Spleen (tissue), 11 donors: Measurements from ENCODE around the gene TJP3. TPM values are rescaled to one million over a fixed set of nuclear protein-coding genes. Genes with fewer than 3 reads are reported as not detected.
"Not testable (repeated sequence)": the region's sequence is repeated elsewhere in the genome, so short reads cannot be mapped to it uniquely, and the experiment has no call there.

ENCODE experiments used
- DNase-seq: peaks from one replicate; pipeline ENCODE4 v3.0.0-alpha.2; 2020
- H3K27ac ChIP-seq, 8 donors: fragments of 200-600 bp; sonication (generic) in 7 of 8; 1 replicate in 4 of 8; 2 replicates in 4 of 8; pipeline versions ENCODE4 v1.5.0 to v1.8.0; 2016 to 2021; ENCODE audit warnings: inconsistent platforms in 4 of 8, mild to moderate bottlenecking in 4 of 8, moderate library complexity in 1 of 8
- H3K27me3 ChIP-seq, 7 donors: fragments of 200-600 bp; sonication (generic) in 6 of 7; replicated peaks in 1 of 7; 1 replicate in 4 of 7; 2 replicates in 3 of 7; pipeline versions ENCODE4 v1.5.0 to v1.8.0; 2016 to 2021; ENCODE audit warnings: inconsistent platforms in 3 of 7, mild to moderate bottlenecking in 1 of 7
- H3K36me3 ChIP-seq, 6 donors: fragments of 200-600 bp; sonication (generic) in 5 of 6; 1 replicate in 4 of 6; 2 replicates in 2 of 6; pipeline versions ENCODE4 v1.5.0 to v1.8.0; 2016 to 2021; ENCODE audit warnings: inconsistent platforms in 2 of 6
- H3K4me1 ChIP-seq, 6 donors: fragments of 200-600 bp; sonication (generic) in 5 of 6; 1 replicate in 3 of 6; 2 replicates in 3 of 6; pipeline versions ENCODE4 v1.5.0 to v1.8.0; 2016 to 2021; ENCODE audit warnings: inconsistent platforms in 3 of 6
- H3K4me3 ChIP-seq, 8 donors: fragments of 200-600 bp; sonication (generic) in 7 of 8; 1 replicate in 4 of 8; 2 replicates in 4 of 8; pipeline versions ENCODE4 v1.5.0 to v1.8.0; 2016 to 2021; ENCODE audit warnings: inconsistent platforms in 4 of 8, mild to moderate bottlenecking in 4 of 8, moderate library complexity in 2 of 8
- H3K9me3 ChIP-seq, 8 donors: fragments of 200-600 bp; sonication (generic) in 7 of 8; 1 replicate in 4 of 8; 2 replicates in 4 of 8; pipeline versions ENCODE4 v1.5.0 to v1.8.0; 2016 to 2021; ENCODE audit warnings: inconsistent platforms in 4 of 8
- POLR2A ChIP-seq, 3 donors: fragments of 450-650 bp; IDR thresholded peaks; one replicate each; pipeline ENCODE4 v1.5.1; 2017; ENCODE audit warnings: antibody characterized with exemption in 3 of 3, mild to moderate bottlenecking in 1 of 3
- POLR2AphosphoS5 ChIP-seq, 3 donors: sonication (generic); formaldehyde crosslinking; IDR thresholded peaks; one replicate each; pipeline ENCODE4 v1.5.1; 2017; ENCODE audit warnings: antibody characterized with exemption in 3 of 3
- WGBS, 5 donors: extraction: QIAGEN DNeasy Blood & Tissue Kit in 3 of 5; methylation state at CpG; one replicate each; pipeline versions ENCODE4 v1.1.5 to v1.1.7; 2013 to 2018; 5-methylcytosine and 5-hydroxymethylcytosine counted together
- intact Hi-C: fragments of 100-400 bp; cut with DNase I; formaldehyde crosslinking; loops from one replicate; pipeline ENCODE4 v1.15.0; 2023; ENCODE audit warnings: low total_unique reads
- polyA plus RNA-seq, 3 donors: library from polyadenylated mRNA; stranded (reverse); fragments of 200-250 nt; gene quantifications; one replicate each; pipeline ENCODE4 v1.2.1, GENCODE V29; 2013
- total RNA-seq, 7 donors: library from RNA; depleted of rRNA in 3 of 7; stranded (reverse); fragments of >200 nt in 3 of 7; fragmentation: NEBNext Ultra II Directional in 4 of 7; extraction: Animal tissue kit (Norgen Biotek cat#: 25700) in 4 of 7; gene quantifications; one replicate each; pipeline versions ENCODE4 v1.1.0 to v1.2.1, GENCODE V29; 2016 to 2021
- TF ChIP-seq, protein P1 (sequence below), 11 experiments: fragments of 200-600 bp in 7 of 11; fragments of 450-650 bp in 4 of 11; sonication (generic) in 4 of 11; IDR thresholded peaks in 8 of 11; conservative IDR thresholded peaks in 3 of 11; 1 replicate in 7 of 11; 2 replicates in 4 of 11; pipeline versions ENCODE4 v1.4.0 to v1.8.0; 2016 to 2021; ENCODE audit warnings: antibody characterized with exemption in 11 of 11, inconsistent platforms in 4 of 11, mild to moderate bottlenecking in 1 of 11
- donor health status: healthy with polysubstance abuse.
- donor health status: DM: no; HTN: no; CAD: no; lungs with moderate emphysema.
- donor health status: DM: no; HTN: no; CAD: no.
- donor health status: Bipolar disorder and iron deficiency.
- donor health status: healthy.
- donor health status: DM: no; HTN: no; CAD: no.
- donor health status: DM: yes; HTN: yes; CAD: no.

Gene TJP3
- total and polyA plus RNA-seq, 10 donors = 0.39 to 9.0 (median 2.3) TPM

DNA sequence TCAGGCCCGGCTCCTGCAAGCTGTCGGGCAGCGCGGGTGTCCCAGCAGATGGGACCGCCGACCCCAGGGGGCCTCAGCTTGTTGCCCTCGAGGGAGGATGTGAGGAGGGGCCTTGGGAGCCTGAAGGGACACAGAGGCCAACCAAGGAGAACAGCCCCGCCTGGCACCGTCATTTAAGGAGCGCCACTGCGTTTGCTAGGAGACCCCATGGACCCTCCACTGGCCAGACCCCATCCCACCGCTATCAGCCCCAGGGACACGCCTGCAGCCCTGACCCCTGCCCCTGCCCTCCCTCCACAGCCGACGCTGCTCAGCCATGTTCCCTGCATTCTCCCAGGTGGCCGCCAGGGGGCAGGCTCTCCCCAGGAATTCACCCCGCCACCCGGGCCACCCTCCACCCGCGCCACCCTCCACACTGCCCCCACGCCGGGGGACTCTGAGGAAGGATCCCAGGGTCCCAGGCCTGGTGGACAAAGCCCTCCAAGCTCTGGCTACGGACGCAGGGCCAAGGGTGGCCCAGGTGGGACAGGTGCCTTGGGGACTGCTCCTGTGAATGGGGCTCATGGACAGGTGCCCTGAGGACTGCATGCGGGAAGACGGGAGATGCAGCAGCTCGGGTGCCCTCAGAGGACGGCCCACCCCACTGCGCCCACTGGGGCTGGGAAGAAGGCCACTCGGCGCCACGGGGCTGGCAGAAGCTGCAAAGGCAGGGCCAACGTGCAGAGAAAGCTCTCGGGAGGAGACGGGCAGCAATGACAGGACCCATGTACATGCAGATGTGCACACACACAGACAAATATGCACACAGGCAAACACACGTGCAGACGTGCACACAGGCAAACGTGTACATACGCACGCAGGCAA, 42.3 kb upstream of the TJP3 start:
- peak overlapping the region in 4 of 8 donors; percentile 19 to 79 (median 60) for H3K27ac ChIP-seq
- peaks cover 0 to 7% (median 0%) of the 10 kb centered on the region in 7 donors for H3K27me3 ChIP-seq
- no peaks in the 10 kb centered on the region for H3K9me3 ChIP-seq
- peaks cover 17 to 59% (median 37%) of the 10 kb centered on the region in 6 donors for H3K4me1 ChIP-seq
- peak; percentile 93 for DNase-seq
- TF ChIP-seq POLR2A (IDR thresholded peaks at IDR 0.05) (no peak), POLR2AphosphoS5 (IDR thresholded peaks at IDR 0.05) (peak in 2 of 3 donors; percentile 55 to 64)
- TF ChIP-seq, protein P1, sequence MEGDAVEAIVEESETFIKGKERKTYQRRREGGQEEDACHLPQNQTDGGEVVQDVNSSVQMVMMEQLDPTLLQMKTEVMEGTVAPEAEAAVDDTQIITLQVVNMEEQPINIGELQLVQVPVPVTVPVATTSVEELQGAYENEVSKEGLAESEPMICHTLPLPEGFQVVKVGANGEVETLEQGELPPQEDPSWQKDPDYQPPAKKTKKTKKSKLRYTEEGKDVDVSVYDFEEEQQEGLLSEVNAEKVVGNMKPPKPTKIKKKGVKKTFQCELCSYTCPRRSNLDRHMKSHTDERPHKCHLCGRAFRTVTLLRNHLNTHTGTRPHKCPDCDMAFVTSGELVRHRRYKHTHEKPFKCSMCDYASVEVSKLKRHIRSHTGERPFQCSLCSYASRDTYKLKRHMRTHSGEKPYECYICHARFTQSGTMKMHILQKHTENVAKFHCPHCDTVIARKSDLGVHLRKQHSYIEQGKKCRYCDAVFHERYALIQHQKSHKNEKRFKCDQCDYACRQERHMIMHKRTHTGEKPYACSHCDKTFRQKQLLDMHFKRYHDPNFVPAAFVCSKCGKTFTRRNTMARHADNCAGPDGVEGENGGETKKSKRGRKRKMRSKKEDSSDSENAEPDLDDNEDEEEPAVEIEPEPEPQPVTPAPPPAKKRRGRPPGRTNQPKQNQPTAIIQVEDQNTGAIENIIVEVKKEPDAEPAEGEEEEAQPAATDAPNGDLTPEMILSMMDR (IDR thresholded peaks at IDR 0.05 in 8 of 11, conservative IDR thresholded peaks at IDR 0.05 in 3 of 11) = peak; percentile 91 to 98 (median 98)
- 39 to 46% (median 43%) methylated on average over 33 to 40 of the region's 40 CpGs for WGBS, 5 donors
- intact Hi-C loops = loop anchor here (2.0 kb wide), 1 partner anchor 33 kb away; no protein-coding TSS in a partner anchor
- H3K4me3 ChIP-seq = peak overlapping the region in 4 of 8 donors; percentile 3 to 43 (median 8)
- H3K36me3 ChIP-seq = peaks cover 0 to 88% (median 25%) of the 10 kb centered on the region in 6 donors

DNA sequence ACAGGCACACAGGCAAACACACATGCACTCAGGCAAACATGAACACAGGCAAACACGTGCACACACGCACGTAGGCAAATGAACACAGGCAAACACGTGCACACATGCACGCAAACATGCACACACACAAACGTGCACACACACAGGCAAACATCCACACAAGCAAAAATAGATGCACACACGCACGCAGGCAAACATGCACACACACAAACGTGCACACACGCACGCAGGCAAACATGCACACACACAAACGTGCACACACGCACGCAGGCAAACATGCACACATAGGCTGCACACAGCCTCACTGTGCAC, 41.7 kb upstream of the TJP3 start:
- H3K9me3 ChIP-seq, H3K4me3 ChIP-seq, intact Hi-C loops, DNase-seq, H3K27ac ChIP-seq: not testable (repeated sequence)
- Histone ChIP-seq H3K27me3 (peaks cover 0 to 13% (median 0%) of the 10 kb centered on the region in 7 donors), H3K36me3 (peaks cover 0 to 82% (median 20%) of the 10 kb centered on the region in 6 donors), H3K4me1 (peaks cover 23 to 59% (median 41%) of the 10 kb centered on the region in 6 donors)
- WGBS, 5 donors = 88 to 92% (median 91%) methylated on average over 14 of the region's 14 CpGs

DNA sequence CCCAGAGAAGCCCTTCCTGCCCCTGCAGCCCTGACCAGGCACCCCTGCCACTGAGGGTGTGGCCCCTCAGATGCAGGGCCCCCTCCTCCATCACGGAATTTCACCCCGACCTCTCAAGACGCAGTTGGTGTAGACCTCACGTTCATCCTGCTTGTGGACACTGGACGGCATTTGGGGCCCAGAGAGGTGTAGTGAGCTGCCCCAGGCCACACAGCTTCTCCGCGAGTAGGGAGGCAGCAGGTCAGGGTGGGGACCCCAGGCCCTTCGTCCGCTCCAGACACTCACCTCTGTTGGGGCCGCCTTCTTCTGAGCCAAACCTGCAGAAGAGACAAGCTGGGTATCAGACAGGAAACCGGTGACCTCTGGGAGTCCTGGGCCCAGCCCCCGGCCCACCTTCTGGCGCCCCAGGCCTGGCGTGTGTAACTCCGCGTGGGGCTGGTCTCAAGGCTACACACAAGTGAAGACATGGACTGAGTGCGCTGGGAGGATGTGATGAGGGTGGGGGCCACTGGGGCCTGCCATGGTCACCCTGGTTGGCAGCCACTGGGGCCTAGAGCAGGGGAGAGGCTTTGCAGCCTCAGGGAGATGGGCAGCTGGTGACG, 41.0 kb upstream of the TJP3 start:
- Histone ChIP-seq H3K36me3 (peaks cover 0 to 76% (median 16%) of the 10 kb centered on the region in 6 donors), H3K4me1 (peaks cover 29 to 66% (median 48%) of the 10 kb centered on the region in 6 donors), H3K9me3 (no peaks in the 10 kb centered on the region), H3K27me3 (peaks cover 0 to 19% (median 0%) of the 10 kb centered on the region in 7 donors), H3K27ac (no peak overlapping the region), H3K4me3 (no peak overlapping the region)
- DNase-seq = no peak
- intact Hi-C loops = no loop called here
- WGBS, 5 donors = 79 to 90% (median 88%) methylated on average over 10 to 18 of the region's 18 CpGs
- TF ChIP-seq, protein P1 (IDR thresholded peaks at IDR 0.05 in 8 of 11, conservative IDR thresholded peaks at IDR 0.05 in 3 of 11) = no peak
- TF ChIP-seq POLR2A (IDR thresholded peaks at IDR 0.05) = no peak
- no peak for TF ChIP-seq POLR2AphosphoS5 (IDR thresholded peaks at IDR 0.05)

DNA sequence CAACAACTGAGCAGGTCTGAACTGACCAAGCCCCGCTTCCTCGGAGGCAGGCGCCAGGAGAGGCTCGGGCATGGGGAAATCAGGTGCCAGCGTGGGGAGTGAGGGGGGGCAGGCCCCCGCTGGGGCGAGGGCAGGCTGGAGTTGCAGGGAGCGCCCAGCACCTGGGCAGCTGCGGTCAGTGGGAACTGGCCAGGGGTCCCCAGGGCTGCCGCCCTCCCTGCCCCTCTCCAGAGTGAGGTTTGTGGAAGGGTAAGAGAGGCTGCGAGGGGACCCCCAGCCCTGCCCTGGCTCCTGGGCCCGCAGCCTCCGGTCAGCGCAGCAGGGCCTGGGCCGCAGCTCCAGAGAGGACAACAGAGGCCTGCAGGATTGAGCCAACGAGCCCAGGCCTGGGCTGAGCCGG, 40.4 kb upstream of the TJP3 start:
- TF ChIP-seq, protein P1 (IDR thresholded peaks at IDR 0.05 in 8 of 11, conservative IDR thresholded peaks at IDR 0.05 in 3 of 11) = no peak
- TF ChIP-seq POLR2AphosphoS5 (IDR thresholded peaks at IDR 0.05) (no peak), POLR2A (IDR thresholded peaks at IDR 0.05) (no peak)
- no peak overlapping the region for H3K4me3 ChIP-seq
- 84 to 94% (median 90%) methylated on average over 12 to 17 of the region's 17 CpGs for WGBS, 5 donors
- H3K36me3 ChIP-seq = peaks cover 0 to 69% (median 14%) of the 10 kb centered on the region in 6 donors
- H3K27me3 ChIP-seq = peaks cover 0 to 21% (median 0%) of the 10 kb centered on the region in 7 donors
- intact Hi-C loops = no loop called here
- H3K9me3 ChIP-seq = no peaks in the 10 kb centered on the region
- H3K4me1 ChIP-seq = peaks cover 33 to 72% (median 53%) of the 10 kb centered on the region in 6 donors
- DNase-seq = no peak
- H3K27ac ChIP-seq = no peak overlapping the region
